ENCODE data around the gene ANKRD18A. TPM values are rescaled to one million over a fixed set of nuclear protein-coding genes. Genes with fewer than 3 reads are reported as not detected.

ANKRD18A gene
- total RNA-seq, 1 donor from 2014 or later = 2.4 TPM

DNA sequence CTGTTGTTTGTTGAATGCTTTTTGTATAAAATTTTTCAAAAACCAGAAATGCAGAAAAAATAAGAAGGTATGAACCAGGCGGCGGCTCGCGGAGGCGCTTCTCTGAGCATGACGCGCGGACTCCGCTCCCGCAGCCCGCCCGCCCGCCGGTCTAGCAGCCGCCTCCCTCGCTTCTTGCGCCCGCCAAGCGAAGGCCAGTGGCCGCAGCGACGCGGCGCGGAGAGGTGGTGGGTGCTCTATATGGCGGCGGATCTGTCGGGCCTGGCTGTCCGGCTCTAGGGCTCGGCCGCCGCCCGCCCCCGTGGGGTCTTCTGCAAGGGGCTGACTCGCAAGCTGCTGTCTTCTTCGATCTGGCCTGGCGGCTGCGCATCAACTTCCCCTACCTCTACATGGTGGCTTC, 93.8 kb downstream of the ANKRD18A start:
- Histone ChIP-seq H3K36me3 (ENCODE audit: control insufficient read depth, insufficient read depth, low read length) (no peaks in the 10 kb centered on the region), H3K27me3 (ENCODE audit: control insufficient read depth, insufficient read depth, low read length) (peaks cover 2% of the 10 kb centered on the region), H3K4me3 (ENCODE audit: low read depth, low read length) (no peak overlapping the region)
- TF ChIP-seq, protein P1, sequence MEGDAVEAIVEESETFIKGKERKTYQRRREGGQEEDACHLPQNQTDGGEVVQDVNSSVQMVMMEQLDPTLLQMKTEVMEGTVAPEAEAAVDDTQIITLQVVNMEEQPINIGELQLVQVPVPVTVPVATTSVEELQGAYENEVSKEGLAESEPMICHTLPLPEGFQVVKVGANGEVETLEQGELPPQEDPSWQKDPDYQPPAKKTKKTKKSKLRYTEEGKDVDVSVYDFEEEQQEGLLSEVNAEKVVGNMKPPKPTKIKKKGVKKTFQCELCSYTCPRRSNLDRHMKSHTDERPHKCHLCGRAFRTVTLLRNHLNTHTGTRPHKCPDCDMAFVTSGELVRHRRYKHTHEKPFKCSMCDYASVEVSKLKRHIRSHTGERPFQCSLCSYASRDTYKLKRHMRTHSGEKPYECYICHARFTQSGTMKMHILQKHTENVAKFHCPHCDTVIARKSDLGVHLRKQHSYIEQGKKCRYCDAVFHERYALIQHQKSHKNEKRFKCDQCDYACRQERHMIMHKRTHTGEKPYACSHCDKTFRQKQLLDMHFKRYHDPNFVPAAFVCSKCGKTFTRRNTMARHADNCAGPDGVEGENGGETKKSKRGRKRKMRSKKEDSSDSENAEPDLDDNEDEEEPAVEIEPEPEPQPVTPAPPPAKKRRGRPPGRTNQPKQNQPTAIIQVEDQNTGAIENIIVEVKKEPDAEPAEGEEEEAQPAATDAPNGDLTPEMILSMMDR (IDR thresholded peaks at IDR 0.05; ENCODE audit: insufficient read depth, low read length, poor library complexity, severe bottlenecking) = no peak
- DNase-seq (ENCODE audit: low read depth) = no peak

DNA sequence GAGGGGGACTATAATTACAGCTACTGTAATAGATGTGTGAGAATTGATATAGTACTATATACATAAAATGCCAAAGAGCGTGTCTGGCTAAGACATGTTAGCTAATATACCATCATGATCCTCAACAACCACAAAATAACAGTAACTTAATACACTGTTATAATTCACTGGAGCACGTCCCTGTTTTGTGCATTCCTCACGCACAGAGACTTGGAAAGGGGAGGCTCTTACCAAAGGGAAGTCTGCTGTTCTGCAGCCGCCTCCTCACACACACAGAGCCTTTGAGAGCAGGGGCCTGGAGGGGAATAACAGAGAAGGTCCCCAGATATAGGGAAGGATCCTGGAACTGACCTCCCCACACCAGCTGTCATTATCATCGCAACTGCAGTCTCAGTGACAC, 97.3 kb downstream of the ANKRD18A start:
- Histone ChIP-seq H3K27me3 (ENCODE audit: control insufficient read depth, insufficient read depth, low read length) (peaks cover 2% of the 10 kb centered on the region), H3K4me3 (ENCODE audit: low read depth, low read length) (no peak overlapping the region), H3K36me3 (ENCODE audit: control insufficient read depth, insufficient read depth, low read length) (no peaks in the 10 kb centered on the region)
- TF ChIP-seq, protein P1 (IDR thresholded peaks at IDR 0.05; ENCODE audit: insufficient read depth, low read length, poor library complexity, severe bottlenecking) = no peak
- no peak for DNase-seq (ENCODE audit: low read depth)

DNA sequence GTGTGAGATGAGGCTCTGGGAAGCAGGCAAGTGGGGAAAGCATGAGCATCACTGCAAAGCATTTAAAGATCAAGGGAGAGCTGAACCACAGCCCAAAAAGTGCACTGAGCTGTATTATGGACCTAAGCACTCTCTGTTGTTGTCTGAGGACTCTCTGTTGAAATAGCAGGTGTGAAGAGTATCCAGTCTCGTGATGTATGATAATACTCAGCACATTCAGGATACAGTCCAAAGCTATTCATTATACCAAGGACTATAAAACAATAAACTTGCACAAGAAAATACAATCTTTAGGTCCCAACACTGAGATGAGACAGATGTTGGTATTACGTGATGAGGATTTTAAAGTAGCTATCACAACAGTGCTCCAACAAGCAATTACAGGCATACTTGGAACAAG, 98.6 kb downstream of the ANKRD18A start:
- TF ChIP-seq, protein P1 (IDR thresholded peaks at IDR 0.05; ENCODE audit: insufficient read depth, low read length, poor library complexity, severe bottlenecking) = no peak
- no peak overlapping the region for H3K4me3 ChIP-seq (ENCODE audit: low read depth, low read length)
- DNase-seq (ENCODE audit: low read depth) = no peak
- H3K36me3 ChIP-seq (ENCODE audit: control insufficient read depth, insufficient read depth, low read length) = no peaks in the 10 kb centered on the region
- H3K27me3 ChIP-seq (ENCODE audit: control insufficient read depth, insufficient read depth, low read length) = peaks cover 2% of the 10 kb centered on the region

Other genes starting within 250 kb of the ANKRD18A start
- gene ALDH1B1, start 227.9 kb downstream of the ANKRD18A start, total RNA-seq = 87.2 and 93.9 TPM in 2 replicates
- gene IGFBPL1, start 196.1 kb downstream of the ANKRD18A start, total RNA-seq = 2.5 and 10.0 TPM in 2 replicates
- not detected in 2 replicates for gene FAM240B, start 99.5 kb upstream of the ANKRD18A start, total RNA-seq